Colon (tissue), 2 donors: Measurements from ENCODE around the gene TNIK.

Experiments
- FAIRE-seq: peaks from 2 replicates; lab custom pipeline; 2012; peaks lifted over from hg19 to GRCh38; lab: Jason Lieb, UNC
- donor health status: control.
- donor health status: control.

Gene TNIK

GRCh38 chr3:171417137-171417536, 43.1 kb downstream of the TNIK start:
- no peak for FAIRE-seq

GRCh38 chr3:171416666-171417065, 43.5 kb downstream of the TNIK start:
- FAIRE-seq, result no peak

GRCh38 chr3:171416061-171416460, 44.1 kb downstream of the TNIK start:
- no peak for FAIRE-seq

GRCh38 chr3:171415070-171415469, 45.1 kb downstream of the TNIK start:
- no peak for FAIRE-seq

DNA sequence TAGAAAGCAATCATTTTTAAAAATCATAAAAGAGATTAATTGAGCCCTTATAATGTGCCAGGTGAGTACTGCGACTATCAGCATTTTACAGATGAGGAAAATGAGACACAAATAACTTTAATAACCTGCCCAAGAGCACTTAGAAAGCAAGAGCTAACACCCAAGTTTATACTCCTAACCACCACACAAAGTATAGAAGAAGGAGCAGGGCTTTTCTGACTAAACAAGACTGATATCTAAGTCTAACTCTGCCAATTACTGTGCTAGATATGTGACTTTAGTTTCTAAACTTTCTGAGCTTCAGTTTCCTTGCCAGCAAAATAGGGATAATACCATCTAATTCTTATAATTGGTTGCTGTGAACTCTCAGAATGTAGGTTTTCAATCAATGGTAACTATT, 47.7 kb downstream of the TNIK start:
- FAIRE-seq, result no peak

- no peak for FAIRE-seq
Measured at GRCh38 chr3:171412054-171412453, 48.2 kb downstream of the TNIK start.

GRCh38 chr3:171410186-171410585, 50.0 kb downstream of the TNIK start:
- no peak for FAIRE-seq

DNA sequence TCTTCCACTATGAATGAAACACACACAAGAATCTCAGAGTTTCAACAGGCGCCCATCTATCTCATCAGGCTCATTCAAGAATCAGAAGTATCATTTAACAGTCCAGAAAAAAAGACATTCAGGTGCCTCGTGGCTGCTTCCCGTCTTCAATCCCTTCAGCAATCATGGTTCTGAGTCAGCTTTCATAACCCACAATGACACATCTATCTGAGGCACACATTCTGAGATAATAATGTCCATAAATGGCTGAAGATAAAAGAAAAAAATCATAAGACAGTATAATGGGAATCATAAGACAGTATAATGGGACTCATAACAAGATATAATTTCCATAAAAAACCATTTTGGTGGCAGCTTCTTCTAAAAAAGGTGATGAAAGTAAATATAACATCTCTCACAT, 52.4 kb downstream of the TNIK start:
- FAIRE-seq, result no peak

DNA sequence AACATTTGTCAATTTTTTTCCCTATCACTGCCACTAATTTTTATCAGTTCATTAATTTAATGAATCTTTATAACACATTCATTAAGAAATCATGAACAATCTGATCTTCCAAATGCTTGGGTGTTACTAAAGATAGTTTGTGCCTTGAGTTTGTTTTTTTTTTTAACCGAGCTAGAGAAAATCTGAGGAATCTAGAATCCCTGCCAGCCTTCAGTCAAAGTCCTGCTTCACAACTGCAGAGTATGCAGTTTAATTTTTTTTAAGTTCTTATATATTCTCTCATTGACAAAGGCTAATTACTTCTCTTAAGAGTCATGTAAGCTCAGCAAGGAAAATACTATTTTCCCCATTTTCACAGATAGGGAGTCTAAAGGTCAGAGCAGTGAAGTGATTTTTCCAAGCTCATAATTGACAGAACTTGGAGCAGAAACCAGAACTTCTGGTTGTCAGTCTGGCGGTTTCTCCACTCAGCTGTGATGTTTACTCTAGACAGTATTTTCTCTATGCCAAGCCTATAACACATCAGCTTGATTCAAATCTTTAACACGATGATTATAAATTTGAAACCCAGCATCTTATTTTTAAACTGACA, 55.7 kb downstream of the TNIK start:
- FAIRE-seq, result no peak

DNA sequence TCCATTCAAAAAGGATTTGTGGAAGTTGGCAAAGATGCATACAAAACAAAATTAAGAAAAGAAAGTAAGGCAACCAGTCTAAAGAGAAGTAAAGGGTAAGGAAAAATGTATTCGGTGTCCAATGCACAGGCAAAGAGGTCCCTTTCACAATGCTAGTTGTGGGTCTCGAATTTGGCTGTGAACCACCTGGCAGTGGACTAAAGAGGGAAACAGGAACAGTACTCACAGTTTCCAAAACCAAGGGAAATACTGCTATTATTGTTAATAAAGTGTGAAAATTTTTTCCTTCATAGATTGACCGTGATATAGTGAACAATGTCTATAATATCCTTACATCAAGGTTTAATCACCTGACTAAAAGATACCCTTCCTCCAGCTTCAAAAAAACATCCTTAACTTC, 57.9 kb downstream of the TNIK start:
- FAIRE-seq, result no peak

GRCh38 chr3:171401432-171401831, 58.8 kb downstream of the TNIK start:
- no peak for FAIRE-seq

GRCh38 chr3:171399842-171400241, 60.4 kb downstream of the TNIK start:
- FAIRE-seq, result no peak

DNA sequence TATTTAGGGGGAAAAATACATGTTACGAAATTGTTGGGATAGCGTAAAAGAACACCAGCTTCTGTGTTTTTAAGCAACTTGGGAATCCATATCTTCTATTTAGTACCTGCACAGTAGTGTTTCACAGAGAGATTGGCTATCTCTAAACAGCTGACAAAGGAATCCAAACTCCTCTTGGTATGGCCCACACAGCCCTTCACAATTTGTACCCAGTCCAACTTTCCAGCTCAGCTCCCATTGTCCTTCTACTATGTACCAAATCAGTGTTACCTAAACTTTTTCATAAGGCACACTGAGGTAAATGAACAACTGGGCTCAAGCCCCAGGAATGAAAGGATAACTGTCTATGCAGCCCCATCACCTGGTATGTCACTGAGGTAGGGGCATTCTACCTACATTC, 61.9 kb downstream of the TNIK start:
- FAIRE-seq, result no peak

DNA sequence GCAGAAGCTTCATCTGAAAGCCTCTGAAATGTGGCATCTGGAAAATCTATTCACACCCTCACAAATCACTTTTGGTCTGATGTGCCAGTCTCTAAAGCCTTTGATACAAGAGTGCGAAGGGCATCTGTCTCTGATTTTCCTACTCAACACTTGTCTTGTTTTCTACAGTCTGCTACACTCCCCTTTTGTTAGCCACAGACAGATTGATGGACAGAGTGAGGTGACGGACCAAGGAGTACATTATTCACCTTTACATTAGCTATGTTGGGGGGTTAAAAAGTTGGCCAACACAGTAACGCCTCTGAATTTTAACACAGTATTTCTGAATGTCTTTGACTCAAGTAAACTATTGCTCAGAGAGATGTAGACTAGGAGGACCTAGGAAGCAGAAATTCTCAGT, 63.1 kb downstream of the TNIK start:
- FAIRE-seq, result no peak

DNA sequence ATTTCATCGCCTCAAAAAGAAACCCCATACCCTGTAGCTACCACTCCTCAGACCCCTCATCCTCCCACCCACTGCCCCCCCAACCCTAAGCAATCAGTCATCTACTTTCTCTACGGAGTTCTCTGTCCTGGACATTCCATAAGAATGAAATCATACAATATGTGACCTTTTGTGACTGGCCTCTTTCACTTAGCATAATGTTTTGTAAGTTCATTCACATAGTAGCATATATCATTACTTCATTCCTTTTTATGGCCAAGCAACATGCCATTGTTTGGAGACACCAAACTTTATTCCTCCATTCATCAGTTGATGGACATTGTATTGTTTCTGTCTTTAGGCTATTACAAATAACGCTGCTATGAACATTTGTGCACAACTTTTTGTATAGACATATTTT, 64.2 kb downstream of the TNIK start:
- no peak for FAIRE-seq

DNA sequence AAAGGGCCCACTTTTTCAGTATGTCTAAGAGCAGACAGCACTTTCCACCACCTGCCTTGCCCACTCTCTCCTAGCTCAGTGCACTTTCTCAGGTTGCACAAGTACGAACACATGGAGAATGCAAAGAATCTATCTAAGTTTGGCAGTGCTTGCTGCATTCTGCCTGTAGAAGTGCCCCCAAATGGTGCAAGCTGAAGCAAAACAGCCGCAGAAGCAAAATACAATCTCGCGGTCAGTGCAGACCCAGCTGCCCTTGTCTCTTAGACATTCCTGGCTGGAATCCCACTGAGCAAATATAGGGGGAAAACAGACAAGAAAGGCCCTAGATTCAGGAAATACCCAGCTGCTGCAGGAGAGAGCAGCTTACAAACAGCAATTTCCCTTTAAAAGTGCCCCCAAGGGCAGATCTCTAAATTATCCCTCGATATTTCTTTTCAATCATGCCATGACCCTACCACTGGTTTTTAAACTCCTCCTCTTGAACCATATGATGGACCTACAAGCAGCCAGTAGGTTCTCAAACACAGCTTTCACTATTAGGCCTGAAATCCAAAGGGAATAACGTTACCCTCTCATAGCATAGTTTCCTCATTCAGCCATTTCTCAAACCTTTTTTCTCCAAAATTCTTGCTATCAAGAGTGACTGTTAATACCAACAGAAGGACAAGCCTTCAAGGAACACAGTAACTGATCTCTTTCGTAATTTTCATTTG, 67.0 kb downstream of the TNIK start:
- FAIRE-seq, result no peak

DNA sequence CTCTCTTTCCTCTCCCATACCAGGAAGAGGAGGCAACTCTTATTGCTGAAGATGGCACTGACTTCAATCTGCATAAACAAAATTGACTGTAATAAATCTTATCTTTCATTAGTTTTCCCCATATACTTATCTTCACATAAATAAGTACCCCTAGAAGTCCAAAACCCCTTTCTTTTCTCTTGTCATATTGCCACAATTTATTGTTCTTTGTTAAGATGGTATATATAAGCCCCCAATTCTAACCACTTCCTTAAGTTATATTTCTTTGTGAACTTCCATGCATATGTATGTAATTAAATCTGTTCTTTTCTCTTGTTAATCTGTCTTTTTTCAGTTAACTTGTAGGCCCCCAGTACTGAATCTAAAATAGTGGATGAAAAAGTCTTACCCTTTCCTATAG, 68.8 kb downstream of the TNIK start:
- FAIRE-seq, result no peak

DNA sequence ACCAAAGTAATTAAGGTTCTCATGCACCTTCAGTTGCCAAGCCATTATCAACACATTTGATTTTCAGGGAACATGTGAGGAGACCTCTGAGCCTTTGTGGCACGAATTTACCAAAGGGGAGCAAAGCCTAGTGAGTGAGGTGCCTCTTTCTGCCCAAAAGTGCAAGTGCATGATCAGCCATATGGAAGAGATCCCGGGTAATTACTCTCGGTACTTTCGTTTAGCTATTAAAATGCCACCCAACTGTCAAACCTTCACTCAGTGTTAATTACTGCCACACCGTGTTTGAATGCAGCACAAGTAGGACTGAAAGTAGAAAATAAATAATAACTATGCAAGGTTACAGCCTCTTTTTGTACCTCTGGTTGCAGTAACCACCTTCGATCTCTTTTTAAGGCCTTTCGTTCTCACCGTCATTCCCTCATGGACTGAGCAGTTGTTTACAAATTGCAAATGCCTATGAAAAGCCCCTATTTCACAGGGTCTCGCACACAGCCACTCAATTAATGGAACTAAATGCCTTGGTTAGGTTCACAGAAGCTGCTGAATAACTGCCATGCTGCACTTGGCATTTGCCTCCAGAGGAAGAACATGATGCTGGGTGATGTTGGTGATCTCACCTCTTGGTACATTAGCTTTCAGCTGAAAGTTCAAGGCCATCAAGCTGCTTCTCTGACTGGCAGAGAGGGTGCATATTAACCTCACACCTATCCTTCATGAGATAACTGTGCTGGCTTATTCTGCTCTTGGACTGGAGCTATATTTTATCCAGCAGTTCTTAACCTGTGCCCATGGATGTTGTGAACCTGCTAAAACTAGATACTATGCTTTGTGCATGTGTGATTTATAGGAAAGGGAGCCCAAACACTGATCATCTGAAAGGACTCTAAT, 69.9 kb downstream of the TNIK start:
- no peak for FAIRE-seq

- FAIRE-seq, result no peak
Measured at GRCh38 chr3:171389491-171389890, 70.7 kb downstream of the TNIK start.

DNA sequence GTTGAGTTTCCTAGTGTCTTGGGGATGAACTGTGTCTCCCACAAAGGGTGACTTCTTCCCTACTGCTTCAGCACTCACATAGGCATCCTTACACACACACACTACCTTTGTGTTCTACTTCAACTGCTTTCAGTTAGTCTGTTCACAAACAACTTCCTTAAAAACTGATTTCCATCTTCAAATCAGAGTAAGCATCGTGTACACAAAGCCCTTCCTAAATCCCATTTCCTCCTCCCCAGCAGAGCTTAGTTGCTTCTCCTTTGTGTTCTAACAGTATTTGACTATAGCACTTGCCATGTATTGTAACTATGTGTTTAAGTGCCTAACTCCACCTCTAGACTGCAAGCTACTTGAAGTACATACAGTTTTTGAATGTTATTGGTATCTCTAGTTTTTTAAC, 71.7 kb downstream of the TNIK start:
- FAIRE-seq, result no peak

DNA sequence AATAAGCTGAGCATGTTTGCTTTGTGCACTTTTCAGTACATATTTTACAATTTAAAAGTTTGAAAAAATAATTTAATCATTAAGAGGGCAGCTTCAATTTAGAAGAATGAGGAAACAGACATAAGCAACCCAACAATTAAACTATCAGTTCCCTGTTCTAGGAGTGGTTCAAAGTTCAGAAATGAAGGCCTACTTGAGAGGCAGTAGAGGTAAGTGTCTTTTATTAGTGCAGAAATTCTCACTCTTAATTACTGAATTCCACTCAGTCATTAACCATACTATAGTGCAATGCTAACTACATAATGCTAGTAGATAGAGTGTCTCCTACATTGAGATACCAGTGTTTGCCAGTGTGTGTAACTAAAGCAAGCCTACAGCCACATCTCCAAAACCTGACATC, 73.1 kb downstream of the TNIK start:
- FAIRE-seq, result no peak

- FAIRE-seq, result no peak
Measured at GRCh38 chr3:171385086-171385485, 75.1 kb downstream of the TNIK start.
